Neural cell (in vitro differentiated cells): ENCODE results near the gene ETV3. TPM values are rescaled to one million over a fixed set of nuclear protein-coding genes. Genes with fewer than 3 reads are reported as not detected.

Experiments used
- H2AFZ ChIP-seq: fragments of 200-600, 300-800 bp; sonication (generic), shearing (Covaris generic); 2 replicates; pipeline ENCODE4 v1.6.0; 2014; ENCODE audit warnings: low read depth, mild to moderate bottlenecking, antibody characterized with exemption, low read length, moderate library complexity
- H3F3A ChIP-seq: fragments of 200-600 bp; shearing (Covaris generic); 2 replicates; pipeline ENCODE4 v1.6.1; 2016; ENCODE audit warnings: mild to moderate bottlenecking, moderate library complexity, mixed read lengths, antibody characterized with exemption, low read length; ENCODE audit not compliant: insufficient read depth, poor library complexity, severe bottlenecking
- H3K27ac ChIP-seq: fragments of 200-600, 300-800 bp; sonication (generic), shearing (Covaris generic); 2 replicates; pipeline ENCODE4 v1.5.1; 2014; ENCODE audit warnings: mild to moderate bottlenecking, low read length, moderate library complexity
- H3K27me3 ChIP-seq: fragments of 300-800, 200-600 bp; sonication (generic), shearing (Covaris generic); 2 replicates; pipeline ENCODE4 v1.6.0; 2014; ENCODE audit warnings: mild to moderate bottlenecking, low read depth, low read length, moderate library complexity; ENCODE audit not compliant: insufficient read depth
- H3K36me3 ChIP-seq: fragments of 300-800, 200-600 bp; sonication (generic), shearing (Covaris generic); 2 replicates; pipeline ENCODE4 v1.5.1; 2014; ENCODE audit warnings: mild to moderate bottlenecking, antibody characterized with exemption, low read length, moderate library complexity; ENCODE audit not compliant: insufficient read depth
- H3K4me2 ChIP-seq: fragments of 300-800, 200-600 bp; sonication (generic), shearing (Covaris generic); 2 replicates; pipeline ENCODE4 v1.6.0; 2014; ENCODE audit warnings: mild to moderate bottlenecking, low read length
- H3K4me3 ChIP-seq: fragments of 300-800, 200-600 bp; sonication (generic), shearing (Covaris generic); 2 replicates; pipeline ENCODE4 v1.5.1; 2014; ENCODE audit warnings: mild to moderate bottlenecking, low read length, moderate library complexity
- H3K79me2 ChIP-seq: fragments of 200-600 bp; shearing (Covaris generic); replicated peaks from 2 replicates; pipeline ENCODE4 v1.6.0; 2014; ENCODE audit warnings: mild to moderate bottlenecking, low read length, moderate library complexity; ENCODE audit not compliant: insufficient read depth
- H3K9ac ChIP-seq: fragments of 300-800, 200-600 bp; sonication (generic), shearing (Covaris generic); 2 replicates; pipeline ENCODE4 v1.6.1; 2016; ENCODE audit warnings: mild to moderate bottlenecking, low read length, mixed read lengths
- H3K9me2 ChIP-seq: fragments of 200-600 bp; shearing (Covaris generic); 2 replicates; pipeline ENCODE4 v1.6.1; 2016; ENCODE audit warnings: mild to moderate bottlenecking, low read length, mixed read lengths; ENCODE audit not compliant: insufficient read depth
- H3K9me3 ChIP-seq: fragments of 200-600, 300-800 bp; sonication (generic), shearing (Covaris generic); 2 replicates; pipeline ENCODE4 v1.6.1; 2016; ENCODE audit warnings: mild to moderate bottlenecking, mixed run types, low read length, moderate library complexity, mixed read lengths
- H4K20me1 ChIP-seq: fragments of 200-600 bp; shearing (Covaris generic); 2 replicates; pipeline ENCODE4 v1.6.1; 2016; ENCODE audit warnings: mild to moderate bottlenecking, mixed run types; ENCODE audit not compliant: insufficient read depth
- EP300 ChIP-seq: fragments of 450-650 bp; conservative IDR thresholded peaks from 2 replicates; pipeline ENCODE4 v1.6.1; 2014; ENCODE audit warnings: antibody characterized with exemption, mild to moderate bottlenecking, moderate library complexity; ENCODE audit not compliant: poor library complexity, severe bottlenecking
- EZH2 ChIP-seq: fragments of 200-600, 300-800 bp; shearing (Covaris generic), sonication (generic); IDR thresholded peaks from 2 replicates; pipeline ENCODE4 v1.6.1; 2014; ENCODE audit warnings: antibody characterized with exemption, low read length, borderline replicate concordance, mild to moderate bottlenecking; ENCODE audit not compliant: insufficient read depth, poor library complexity, severe bottlenecking
- MXI1 ChIP-seq: fragments of 450-650 bp; conservative IDR thresholded peaks from 2 replicates; pipeline ENCODE4 v1.6.1; 2014; ENCODE audit warnings: antibody characterized with exemption, mild to moderate bottlenecking; ENCODE audit not compliant: poor library complexity, severe bottlenecking
- POLR2AphosphoS5 ChIP-seq: IDR thresholded peaks from 2 replicates; pipeline ENCODE4 v1.6.1; 2012
- RAD21 ChIP-seq: fragments of 450-650 bp; conservative IDR thresholded peaks from 2 replicates; pipeline ENCODE4 v1.6.1; 2014; ENCODE audit warnings: antibody characterized with exemption, mild to moderate bottlenecking, moderate library complexity
- SMC3 ChIP-seq: fragments of 450-650 bp; conservative IDR thresholded peaks from 2 replicates; pipeline ENCODE4 v1.6.1; 2014; ENCODE audit warnings: antibody characterized with exemption, mild to moderate bottlenecking, moderate library complexity; ENCODE audit not compliant: poor library complexity
- TAF1 ChIP-seq: IDR thresholded peaks from 2 replicates; pipeline ENCODE4 v1.6.1; 2012; ENCODE audit warnings: low read depth
- polyA plus RNA-seq: library from polyadenylated mRNA; depleted of rRNA; stranded (reverse); fragments of >200 nt; gene quantifications from 2 replicates; pipeline ENCODE4 v1.2.3, GENCODE V29; 2014
- TF ChIP-seq, protein P1 (sequence below): fragments of 450-650 bp; IDR thresholded peaks from 2 replicates; pipeline ENCODE4 v1.5.1; 2014; ENCODE audit warnings: antibody characterized with exemption, mild to moderate bottlenecking, moderate library complexity; ENCODE audit not compliant: poor library complexity, severe bottlenecking
- TF ChIP-seq, protein P2 (sequence below): IDR thresholded peaks from 2 replicates; pipeline ENCODE4 v1.6.1; 2012; ENCODE audit warnings: borderline replicate concordance

The ETV3 gene
- polyA plus RNA-seq, 1 donor from 2014 or later: 9.9 TPM

DNA sequence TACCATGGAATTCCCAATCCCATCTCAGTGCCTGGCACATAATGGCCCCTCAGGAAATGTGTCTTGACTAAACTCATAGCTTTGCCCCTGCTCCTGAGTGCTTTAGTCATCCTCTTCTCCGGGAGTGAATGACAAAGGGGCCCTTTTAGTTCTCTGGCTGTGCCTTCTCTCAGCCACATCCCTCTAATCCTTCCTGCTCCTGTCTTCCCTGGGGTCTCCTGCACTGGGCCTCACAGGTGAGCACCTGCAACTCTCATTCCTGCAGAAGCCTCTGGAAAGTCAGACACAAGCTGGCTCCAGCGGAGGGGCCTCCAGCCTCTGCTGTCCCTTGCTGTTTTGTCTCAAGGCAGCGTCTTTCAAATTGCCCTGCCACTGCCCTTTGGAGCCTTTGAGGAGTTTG, 24.6 kb downstream of the ETV3 start:
- Histone ChIP-seq H3K9me3 (no peaks in the 10 kb centered on the region), H3K4me3 (no peak overlapping the region), H3K9me2 (no peaks in the 10 kb centered on the region), H4K20me1 (no peaks in the 10 kb centered on the region), H2AFZ (no peak overlapping the region), H3K27ac (no peak overlapping the region), H3K4me2 (no peak overlapping the region), H3K36me3 (no peaks in the 10 kb centered on the region), H3K9ac (no peak overlapping the region), H3K27me3 (no peaks in the 10 kb centered on the region), H3F3A (no peaks in the 10 kb centered on the region), H3K79me2 (no peaks in the 10 kb centered on the region)
- TF ChIP-seq SMC3: no peak
- no peak for TF ChIP-seq RAD21
- TF ChIP-seq MXI1: no peak
- TF ChIP-seq, protein P1, sequence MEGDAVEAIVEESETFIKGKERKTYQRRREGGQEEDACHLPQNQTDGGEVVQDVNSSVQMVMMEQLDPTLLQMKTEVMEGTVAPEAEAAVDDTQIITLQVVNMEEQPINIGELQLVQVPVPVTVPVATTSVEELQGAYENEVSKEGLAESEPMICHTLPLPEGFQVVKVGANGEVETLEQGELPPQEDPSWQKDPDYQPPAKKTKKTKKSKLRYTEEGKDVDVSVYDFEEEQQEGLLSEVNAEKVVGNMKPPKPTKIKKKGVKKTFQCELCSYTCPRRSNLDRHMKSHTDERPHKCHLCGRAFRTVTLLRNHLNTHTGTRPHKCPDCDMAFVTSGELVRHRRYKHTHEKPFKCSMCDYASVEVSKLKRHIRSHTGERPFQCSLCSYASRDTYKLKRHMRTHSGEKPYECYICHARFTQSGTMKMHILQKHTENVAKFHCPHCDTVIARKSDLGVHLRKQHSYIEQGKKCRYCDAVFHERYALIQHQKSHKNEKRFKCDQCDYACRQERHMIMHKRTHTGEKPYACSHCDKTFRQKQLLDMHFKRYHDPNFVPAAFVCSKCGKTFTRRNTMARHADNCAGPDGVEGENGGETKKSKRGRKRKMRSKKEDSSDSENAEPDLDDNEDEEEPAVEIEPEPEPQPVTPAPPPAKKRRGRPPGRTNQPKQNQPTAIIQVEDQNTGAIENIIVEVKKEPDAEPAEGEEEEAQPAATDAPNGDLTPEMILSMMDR: no peak
- no peak for TF ChIP-seq EZH2
- TF ChIP-seq POLR2AphosphoS5: no peak
- TF ChIP-seq, protein P2, sequence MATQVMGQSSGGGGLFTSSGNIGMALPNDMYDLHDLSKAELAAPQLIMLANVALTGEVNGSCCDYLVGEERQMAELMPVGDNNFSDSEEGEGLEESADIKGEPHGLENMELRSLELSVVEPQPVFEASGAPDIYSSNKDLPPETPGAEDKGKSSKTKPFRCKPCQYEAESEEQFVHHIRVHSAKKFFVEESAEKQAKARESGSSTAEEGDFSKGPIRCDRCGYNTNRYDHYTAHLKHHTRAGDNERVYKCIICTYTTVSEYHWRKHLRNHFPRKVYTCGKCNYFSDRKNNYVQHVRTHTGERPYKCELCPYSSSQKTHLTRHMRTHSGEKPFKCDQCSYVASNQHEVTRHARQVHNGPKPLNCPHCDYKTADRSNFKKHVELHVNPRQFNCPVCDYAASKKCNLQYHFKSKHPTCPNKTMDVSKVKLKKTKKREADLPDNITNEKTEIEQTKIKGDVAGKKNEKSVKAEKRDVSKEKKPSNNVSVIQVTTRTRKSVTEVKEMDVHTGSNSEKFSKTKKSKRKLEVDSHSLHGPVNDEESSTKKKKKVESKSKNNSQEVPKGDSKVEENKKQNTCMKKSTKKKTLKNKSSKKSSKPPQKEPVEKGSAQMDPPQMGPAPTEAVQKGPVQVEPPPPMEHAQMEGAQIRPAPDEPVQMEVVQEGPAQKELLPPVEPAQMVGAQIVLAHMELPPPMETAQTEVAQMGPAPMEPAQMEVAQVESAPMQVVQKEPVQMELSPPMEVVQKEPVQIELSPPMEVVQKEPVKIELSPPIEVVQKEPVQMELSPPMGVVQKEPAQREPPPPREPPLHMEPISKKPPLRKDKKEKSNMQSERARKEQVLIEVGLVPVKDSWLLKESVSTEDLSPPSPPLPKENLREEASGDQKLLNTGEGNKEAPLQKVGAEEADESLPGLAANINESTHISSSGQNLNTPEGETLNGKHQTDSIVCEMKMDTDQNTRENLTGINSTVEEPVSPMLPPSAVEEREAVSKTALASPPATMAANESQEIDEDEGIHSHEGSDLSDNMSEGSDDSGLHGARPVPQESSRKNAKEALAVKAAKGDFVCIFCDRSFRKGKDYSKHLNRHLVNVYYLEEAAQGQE: no peak

DNA sequence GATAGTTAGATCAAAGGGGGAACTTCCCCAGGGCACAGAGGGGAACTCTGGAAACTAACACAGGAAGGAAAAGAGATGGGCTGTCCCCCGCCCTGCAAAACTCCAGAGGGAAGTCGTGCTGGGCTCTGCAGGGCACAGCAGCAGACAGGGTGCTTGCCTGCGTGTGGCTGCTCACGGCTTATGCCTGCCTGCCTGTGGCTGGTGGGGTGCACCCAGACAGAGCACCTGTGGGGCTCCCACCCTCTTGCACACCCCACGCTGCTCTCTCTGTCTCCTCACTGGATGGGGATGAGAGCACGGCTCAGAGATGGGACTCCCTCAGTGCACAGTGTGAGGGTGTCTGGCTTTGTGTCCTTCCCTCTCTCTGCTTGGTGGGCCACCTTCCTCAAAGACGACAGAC, 25.1 kb downstream of the ETV3 start:
- Histone ChIP-seq H3K4me2 (no peak overlapping the region), H3K9ac (no peak overlapping the region), H3K27ac (no peak overlapping the region), H3K9me3 (no peaks in the 10 kb centered on the region), H2AFZ (no peak overlapping the region), H3K27me3 (no peaks in the 10 kb centered on the region), H3F3A (no peaks in the 10 kb centered on the region), H3K4me3 (no peak overlapping the region), H3K9me2 (no peaks in the 10 kb centered on the region), H4K20me1 (no peaks in the 10 kb centered on the region), H3K36me3 (no peaks in the 10 kb centered on the region), H3K79me2 (no peaks in the 10 kb centered on the region)
- TF ChIP-seq, protein P2: no peak
- TF ChIP-seq EP300: no peak
- TF ChIP-seq, protein P1: no peak
- no peak for TF ChIP-seq RAD21
- no peak for TF ChIP-seq SMC3
- TF ChIP-seq MXI1: no peak
- no peak for TF ChIP-seq EZH2
- TF ChIP-seq TAF1: no peak
- no peak for TF ChIP-seq POLR2AphosphoS5
